B cell (primary cell): Measurements from ENCODE around the gene KNSTRN. TPM values are rescaled to one million over a fixed set of nuclear protein-coding genes. Genes with fewer than 3 reads are reported as not detected.

ENCODE experiments used
- ATAC-seq: fragments of 200-7000 bp; cut with Tn5 transposase; one replicate; pipeline ENCODE4 v1.10.0; 2021; ENCODE audit warnings: low read depth, mild to moderate bottlenecking, moderate number of reproducible peaks, moderate library complexity
- CTCF ChIA-PET: fragments of 350-600 bp; sonication (Branson Sonifier 250); formaldehyde crosslinking; loops from one replicate; lab custom pipeline; 2021; ENCODE audit warnings: antibody characterized with exemption, inconsistent platforms; lab: Charles Lee
- POLR2A ChIA-PET: fragments of 350-600 bp; sonication (Branson Sonifier 250); formaldehyde crosslinking; loops from one replicate; lab custom pipeline; 2021; ENCODE audit warnings: antibody characterized with exemption; lab: Charles Lee
- DNase-seq: peaks from one replicate; pipeline ENCODE4 v3.0.0; 2013
- H2AFZ ChIP-seq: 2 replicates; pipeline ENCODE4 v1.6.1; 2012; ENCODE audit warnings: mild to moderate bottlenecking, low read depth, low read length; ENCODE audit not compliant: insufficient read depth, poor library complexity, severe bottlenecking
- H3K27ac ChIP-seq, 2 donors: 1 replicate in 1 of 2; 2 replicates in 1 of 2; pipeline ENCODE4 v1.5.1; 2012 to 2013; ENCODE audit warnings: low read length in 2 of 2, mild to moderate bottlenecking in 2 of 2, moderate library complexity in 1 of 2
- H3K27me3 ChIP-seq, 4 experiments: fragments of 200-600 bp in 1 of 4; sonication (generic) in 1 of 4; replicated peaks in 1 of 4; 1 replicate in 2 of 4; 2 replicates in 2 of 4; pipeline versions ENCODE4 v1.6.1 to v1.7.0; 2013 to 2016; ENCODE audit warnings: low read length in 3 of 4, mild to moderate bottlenecking in 2 of 4, mixed read lengths in 1 of 4, moderate library complexity in 1 of 4; ENCODE audit not compliant: insufficient read depth in 4 of 4, control insufficient read depth in 3 of 4; ENCODE audit errors: control extremely low read depth in 1 of 4
- H3K36me3 ChIP-seq, 2 experiments: replicated peaks in 1 of 2; 1 replicate in 1 of 2; 2 replicates in 1 of 2; pipeline versions ENCODE4 v1.6.1 to v1.7.1; 2013; ENCODE audit warnings: low read length in 1 of 2; ENCODE audit not compliant: insufficient read depth in 2 of 2, control insufficient read depth in 1 of 2; ENCODE audit errors: control extremely low read depth in 1 of 2, extremely low read depth in 1 of 2
- H3K4me1 ChIP-seq, 2 donors: fragments of 200-600 bp in 1 of 2; sonication (generic) in 1 of 2; 1 replicate in 1 of 2; 2 replicates in 1 of 2; pipeline versions ENCODE4 v1.5.1 to v1.6.1; 2013 to 2017; ENCODE audit warnings: low read length in 2 of 2; ENCODE audit not compliant: control insufficient read depth in 2 of 2, insufficient read depth in 2 of 2
- H3K4me2 ChIP-seq: replicated peaks from 2 replicates; pipeline ENCODE3; 2012; ENCODE audit warnings: mild to moderate bottlenecking, low read depth, low read length; ENCODE audit not compliant: poor library complexity, severe bottlenecking
- H3K4me3 ChIP-seq, 5 experiments: fragments of 200-600 bp in 1 of 5; sonication (generic) in 1 of 5; 1 replicate in 3 of 5; 2 replicates in 2 of 5; pipeline versions ENCODE4 v1.5.1 to v1.7.0; 2011 to 2016; ENCODE audit warnings: low read length in 4 of 5, mild to moderate bottlenecking in 4 of 5, low read depth in 2 of 5, control low read depth in 1 of 5, moderate library complexity in 1 of 5; ENCODE audit not compliant: insufficient read depth in 1 of 5; ENCODE audit errors: control extremely low read depth in 1 of 5, extremely low read depth in 1 of 5
- H3K79me2 ChIP-seq: fragments of 200-600 bp; sonication (generic); one replicate; pipeline ENCODE4 v1.6.0; 2016; ENCODE audit warnings: low read length; ENCODE audit not compliant: control insufficient read depth, insufficient read depth
- H3K9ac ChIP-seq: fragments of 200-600 bp; sonication (generic); 2 replicates; pipeline ENCODE4 v1.6.1; 2017; ENCODE audit warnings: mild to moderate bottlenecking, low read length, moderate library complexity
- H3K9me3 ChIP-seq, 3 donors: one replicate each; pipeline versions ENCODE4 v1.6.1 to v1.7.1; 2013; ENCODE audit warnings: low read length in 2 of 3; ENCODE audit not compliant: control insufficient read depth in 2 of 3, insufficient read depth in 1 of 3; ENCODE audit errors: control extremely low read depth in 1 of 3
- H4K20me1 ChIP-seq: 2 replicates; pipeline ENCODE4 v1.6.0; 2012; ENCODE audit warnings: mild to moderate bottlenecking, low read length; ENCODE audit not compliant: insufficient read depth, control insufficient read depth, poor library complexity, severe bottlenecking
- H3K27ac Mint-ChIP-seq: one replicate; pipeline ENCODE4 v1.8.0; 2021; ENCODE audit warnings: mixed read lengths
- H3K27me3 Mint-ChIP-seq: one replicate; pipeline ENCODE4 v1.8.0; 2021; ENCODE audit warnings: mixed read lengths
- H3K4me1 Mint-ChIP-seq: one replicate; pipeline ENCODE4 v1.8.0; 2021; ENCODE audit warnings: mixed read lengths
- H3K4me3 Mint-ChIP-seq: one replicate; pipeline ENCODE4 v1.8.0; 2021; ENCODE audit warnings: mixed read lengths
- H3K9me3 Mint-ChIP-seq: one replicate; pipeline ENCODE4 v1.8.0; 2022; ENCODE audit warnings: mixed read lengths; ENCODE audit not compliant: insufficient read depth
- EZH2 ChIP-seq: IDR thresholded peaks from 2 replicates; pipeline ENCODE4 v1.6.1; 2012; ENCODE audit warnings: borderline replicate concordance, low read depth, mild to moderate bottlenecking, moderate library complexity, low read length; ENCODE audit not compliant: insufficient read depth, poor library complexity, severe bottlenecking
- WGBS: methylation state at CpG from one replicate; pipeline ENCODE4 v1.1.5; 2013; ENCODE audit warnings: missing lambda C conversion rate; ENCODE audit not compliant: insufficient coverage; 5-methylcytosine and 5-hydroxymethylcytosine counted together
- intact Hi-C: fragments of 100-400 bp; cut with micrococcal nuclease; formaldehyde crosslinking; loops from one replicate; pipeline ENCODE4 v1.10.0; 2022
- polyA minus RNA-seq: library from RNA; depleted of rRNA, polyadenylated mRNA; stranded (reverse); fragments of >200 nt; gene quantifications from 2 replicates; pipeline ENCODE4 v1.2.3, GENCODE V29; 2012
- polyA plus RNA-seq: library from polyadenylated mRNA; depleted of rRNA; stranded (reverse); fragments of >200 nt; gene quantifications from 2 replicates; pipeline ENCODE4 v1.2.3, GENCODE V29; 2012
- total RNA-seq, 2 donors: library from RNA; stranded (reverse); fragments of 120-200 nt in 1 of 2; gene quantifications; 1 replicate in 1 of 2; 2 replicates in 1 of 2; pipeline versions ENCODE4 v1.2.3 to v1.2.4, GENCODE V29; 2013 to 2022
- TF ChIP-seq, protein P1 (sequence below): fragments of 200-600 bp; IDR thresholded peaks from one replicate; pipeline ENCODE4 v1.8.0; 2022; ENCODE audit warnings: antibody characterized with exemption, mild to moderate bottlenecking

KNSTRN gene, protein sequence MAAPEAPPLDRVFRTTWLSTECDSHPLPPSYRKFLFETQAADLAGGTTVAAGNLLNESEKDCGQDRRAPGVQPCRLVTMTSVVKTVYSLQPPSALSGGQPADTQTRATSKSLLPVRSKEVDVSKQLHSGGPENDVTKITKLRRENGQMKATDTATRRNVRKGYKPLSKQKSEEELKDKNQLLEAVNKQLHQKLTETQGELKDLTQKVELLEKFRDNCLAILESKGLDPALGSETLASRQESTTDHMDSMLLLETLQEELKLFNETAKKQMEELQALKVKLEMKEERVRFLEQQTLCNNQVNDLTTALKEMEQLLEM
- total RNA-seq (12.6 and 14.0 TPM in 2 replicates), polyA plus RNA-seq (4.0 and 4.3 TPM in 2 replicates), polyA minus RNA-seq (5.1 and 6.2 TPM in 2 replicates)
- total RNA-seq (2013) = 9.8 TPM

DNA sequence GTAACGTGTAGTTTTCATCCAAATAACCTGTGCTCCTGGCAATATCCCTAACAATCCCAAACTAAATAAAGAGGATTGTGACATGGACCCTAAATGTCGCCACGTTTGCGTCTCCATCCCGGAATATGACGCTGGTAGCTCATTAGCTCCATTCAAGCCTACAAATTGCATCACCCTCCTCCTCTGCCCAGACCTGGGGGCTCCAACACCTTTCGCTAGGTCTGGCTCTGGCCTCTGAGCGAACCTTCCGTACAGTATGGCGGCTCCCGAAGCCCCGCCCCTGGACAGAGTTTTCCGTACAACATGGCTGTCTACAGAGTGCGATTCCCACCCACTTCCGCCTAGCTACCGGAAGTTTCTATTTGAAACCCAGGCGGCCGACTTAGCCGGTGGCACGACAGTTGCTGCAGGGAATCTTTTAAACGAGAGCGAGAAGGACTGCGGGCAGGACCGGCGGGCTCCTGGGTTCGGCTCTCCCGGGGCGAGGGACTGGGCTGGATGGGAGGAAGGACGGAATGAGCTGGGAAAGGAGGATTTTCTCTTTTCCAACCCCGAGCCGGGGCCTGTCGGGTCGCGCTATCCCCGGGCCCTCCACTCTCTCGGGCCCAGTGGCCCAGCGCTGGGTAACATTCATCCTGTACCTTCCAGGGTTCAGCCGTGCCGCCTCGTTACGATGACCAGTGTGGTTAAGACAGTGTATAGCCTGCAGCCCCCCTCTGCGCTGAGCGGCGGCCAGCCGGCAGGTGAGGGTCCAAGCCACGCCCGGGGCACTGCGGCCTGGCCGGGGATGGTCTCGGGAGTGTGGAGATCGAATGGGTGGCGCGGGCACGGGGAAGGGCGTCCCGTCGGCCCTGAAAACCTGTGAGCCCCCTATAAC lies at the start of gene KNSTRN:
KNSTRN (plus strand) TSS at position 142 of the 877 bp plus-strand sequence; CDS start at position 257, 115 bp downstream.
- peak within 1 kb of the TSS in 1 of 2 donors; percentile 40 for H3K27ac ChIP-seq

More for the DNA sequence above, at the start of gene KNSTRN:
- WGBS = 9% methylated on average over 52 of the region's 57 CpGs
- H3K9me3 ChIP-seq = no peaks in the 10 kb centered on the region
- Mint-ChIP-seq H3K27me3 (no peaks in the 10 kb centered on the region), H3K27ac (peak within 1 kb of the TSS; percentile 82), H3K4me3 (peak within 1 kb of the TSS; percentile 98), H3K4me1 (peaks cover 12% of the 10 kb centered on the region), H3K9me3 (no peaks in the 10 kb centered on the region)
- ChIA-PET POLR2A (interaction anchor here (1.1 kb wide), 2 partner anchors 15 to 23 kb away, joined by 3 to 8 read pairs; partner anchors contain the start of gene IVD), CTCF (interaction anchor here (0.7 to 2.9 kb wide), 12 partner anchors 11 to 1390 kb away, joined by 3 to 14 read pairs (median 3); partner anchors contain the start of gene INAFM2)
- H3K4me1 ChIP-seq = peaks cover 6 to 13% of the 10 kb centered on the region in 2 donors
- H3K27me3 ChIP-seq = no peaks in the 10 kb centered on the region
- TF ChIP-seq, protein P1, sequence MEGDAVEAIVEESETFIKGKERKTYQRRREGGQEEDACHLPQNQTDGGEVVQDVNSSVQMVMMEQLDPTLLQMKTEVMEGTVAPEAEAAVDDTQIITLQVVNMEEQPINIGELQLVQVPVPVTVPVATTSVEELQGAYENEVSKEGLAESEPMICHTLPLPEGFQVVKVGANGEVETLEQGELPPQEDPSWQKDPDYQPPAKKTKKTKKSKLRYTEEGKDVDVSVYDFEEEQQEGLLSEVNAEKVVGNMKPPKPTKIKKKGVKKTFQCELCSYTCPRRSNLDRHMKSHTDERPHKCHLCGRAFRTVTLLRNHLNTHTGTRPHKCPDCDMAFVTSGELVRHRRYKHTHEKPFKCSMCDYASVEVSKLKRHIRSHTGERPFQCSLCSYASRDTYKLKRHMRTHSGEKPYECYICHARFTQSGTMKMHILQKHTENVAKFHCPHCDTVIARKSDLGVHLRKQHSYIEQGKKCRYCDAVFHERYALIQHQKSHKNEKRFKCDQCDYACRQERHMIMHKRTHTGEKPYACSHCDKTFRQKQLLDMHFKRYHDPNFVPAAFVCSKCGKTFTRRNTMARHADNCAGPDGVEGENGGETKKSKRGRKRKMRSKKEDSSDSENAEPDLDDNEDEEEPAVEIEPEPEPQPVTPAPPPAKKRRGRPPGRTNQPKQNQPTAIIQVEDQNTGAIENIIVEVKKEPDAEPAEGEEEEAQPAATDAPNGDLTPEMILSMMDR = no peak
- TF ChIP-seq EZH2 = no peak
- H4K20me1 ChIP-seq = no peaks in the 10 kb centered on the region
- ATAC-seq (peak; percentile 100), DNase-seq (peak; percentile 93)
- H3K4me3 ChIP-seq = peak within 1 kb of the TSS; percentile 53 to 89 (median 84)
- H3K4me2 ChIP-seq = peak within 1 kb of the TSS; percentile 94
- peak within 1 kb of the TSS; percentile 83 for H3K9ac ChIP-seq
- peaks cover 3 to 14% of the 10 kb centered on the region in 2 experiments for H3K36me3 ChIP-seq
- H2AFZ ChIP-seq = peak within 1 kb of the TSS; percentile 96
- H3K79me2 ChIP-seq = peaks cover 11% of the 10 kb centered on the region
- intact Hi-C loops = loop anchor here (1.0 to 5.0 kb wide), 6 partner anchors 15 to 899 kb away; partner anchors contain the start of genes BAHD1, DISP2, INAFM2 and IVD
